ENCODE measurements around the gene IL1RAPL1. TPM values are rescaled to one million over a fixed set of nuclear protein-coding genes. Genes with fewer than 3 reads are reported as not detected.

The IL1RAPL1 gene
- total RNA-seq, 2 experiments from 2014 or later = not detected

GRCh38 chrX:29876733-29877132 lies 1289.5 kb downstream of the IL1RAPL1 start:
- H3K9me3 Mint-ChIP-seq (ENCODE audit: low read depth) = no peaks in the 10 kb centered on the region
- no peaks in the 10 kb centered on the region for H3K27me3 Mint-ChIP-seq
- CTCF ChIA-PET = no interaction called here
- DNase-seq = no peak
- no peak overlapping the region for H3K27ac Mint-ChIP-seq
- ATAC-seq = no peak
- no peak overlapping the region for H3K4me3 Mint-ChIP-seq
- no peaks in the 10 kb centered on the region for H3K4me1 Mint-ChIP-seq
- no peaks in the 10 kb centered on the region for H3K36me3 Mint-ChIP-seq

DNA sequence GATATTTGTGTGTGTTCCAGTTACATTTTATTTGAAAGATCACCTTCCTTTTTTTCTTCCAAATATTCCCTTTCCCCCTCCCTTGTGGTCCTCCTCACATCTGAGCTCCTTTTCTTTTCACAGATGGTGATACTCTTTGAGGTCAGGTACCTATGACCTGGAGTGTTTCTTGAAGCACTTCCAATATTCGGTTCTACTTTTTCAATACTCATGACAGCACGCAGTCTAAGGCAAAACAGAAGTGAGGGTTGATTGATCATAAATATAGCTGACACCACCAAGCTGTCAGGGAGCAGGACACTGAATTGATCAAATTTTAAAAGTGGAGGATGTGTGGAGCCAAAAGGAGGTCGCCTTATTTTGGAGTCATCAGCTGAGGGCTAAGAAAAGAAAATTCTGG lies 1293.7 kb downstream of the IL1RAPL1 start:
- peaks cover 3% of the 10 kb centered on the region for H3K9me3 Mint-ChIP-seq (ENCODE audit: low read depth)
- CTCF ChIA-PET = no interaction called here

DNA sequence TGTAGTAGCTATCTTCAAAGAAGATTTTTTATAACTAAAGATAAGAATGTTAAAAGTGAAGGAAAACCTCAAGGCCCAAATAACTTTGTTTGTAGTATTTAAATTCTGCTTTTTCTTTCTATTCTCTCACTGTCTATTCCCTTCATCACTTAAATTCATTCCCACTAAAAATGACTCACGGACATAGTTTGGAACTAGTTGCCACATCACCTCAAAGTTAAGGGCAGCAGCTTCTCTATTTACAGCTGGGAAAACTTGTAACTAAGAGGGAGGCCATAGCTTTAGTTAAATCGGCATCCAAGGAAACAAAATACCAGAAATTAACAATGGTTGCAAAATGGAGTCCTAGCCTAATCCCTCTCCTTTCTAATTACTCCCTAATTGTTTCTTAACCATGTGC lies 1302.8 kb downstream of the IL1RAPL1 start:
- Mint-ChIP-seq H3K27ac (no peak overlapping the region), H3K4me1 (no peaks in the 10 kb centered on the region), H3K36me3 (no peaks in the 10 kb centered on the region), H3K27me3 (no peaks in the 10 kb centered on the region), H3K9me3 (ENCODE audit: low read depth) (no peaks in the 10 kb centered on the region), H3K4me3 (no peak overlapping the region)
- CTCF ChIA-PET = no interaction called here
- ATAC-seq = no peak
- no peak for DNase-seq

More for the DNA sequence above, 1293.7 kb downstream of the IL1RAPL1 start:
- ATAC-seq = no peak
- H3K4me3 Mint-ChIP-seq = no peak overlapping the region
- no peak for DNase-seq
- no peaks in the 10 kb centered on the region for H3K36me3 Mint-ChIP-seq
- H3K4me1 Mint-ChIP-seq = no peaks in the 10 kb centered on the region
- no peak overlapping the region for H3K27ac Mint-ChIP-seq
- no peaks in the 10 kb centered on the region for H3K27me3 Mint-ChIP-seq

DNA sequence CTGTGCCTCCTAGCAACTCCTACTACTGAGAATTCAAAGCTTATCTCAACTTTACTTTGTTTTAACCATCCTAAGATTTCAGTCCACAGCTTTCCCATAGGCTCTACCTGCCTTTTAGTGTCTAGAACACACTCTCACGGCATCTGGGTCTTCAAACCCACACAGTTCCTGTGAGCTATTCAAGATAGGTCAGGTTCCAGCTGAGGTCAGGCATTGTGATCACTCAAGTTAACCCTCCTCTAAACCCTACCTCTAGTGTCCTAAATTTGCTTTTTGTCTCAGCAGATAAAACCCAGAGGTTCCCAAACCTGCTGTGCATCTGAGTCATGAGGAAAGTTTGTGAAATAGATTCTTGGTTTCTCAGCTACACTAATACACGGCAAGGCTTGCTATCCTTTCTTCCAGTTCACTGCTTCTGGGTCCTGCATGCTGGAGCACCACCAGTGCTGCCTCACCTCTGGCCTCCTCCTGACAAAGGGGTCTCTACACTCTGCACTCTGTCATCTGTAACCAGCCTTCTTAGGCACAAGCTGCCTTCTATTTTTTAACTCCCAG lies 1303.5 kb downstream of the IL1RAPL1 start:
- ATAC-seq = no peak
- H3K4me1 Mint-ChIP-seq = no peaks in the 10 kb centered on the region
- no peak overlapping the region for H3K4me3 Mint-ChIP-seq
- H3K27me3 Mint-ChIP-seq = no peaks in the 10 kb centered on the region
- CTCF ChIA-PET = no interaction called here
- H3K9me3 Mint-ChIP-seq (ENCODE audit: low read depth) = peaks cover 1% of the 10 kb centered on the region
- DNase-seq = no peak
- H3K27ac Mint-ChIP-seq = no peak overlapping the region
- no peaks in the 10 kb centered on the region for H3K36me3 Mint-ChIP-seq

DNA sequence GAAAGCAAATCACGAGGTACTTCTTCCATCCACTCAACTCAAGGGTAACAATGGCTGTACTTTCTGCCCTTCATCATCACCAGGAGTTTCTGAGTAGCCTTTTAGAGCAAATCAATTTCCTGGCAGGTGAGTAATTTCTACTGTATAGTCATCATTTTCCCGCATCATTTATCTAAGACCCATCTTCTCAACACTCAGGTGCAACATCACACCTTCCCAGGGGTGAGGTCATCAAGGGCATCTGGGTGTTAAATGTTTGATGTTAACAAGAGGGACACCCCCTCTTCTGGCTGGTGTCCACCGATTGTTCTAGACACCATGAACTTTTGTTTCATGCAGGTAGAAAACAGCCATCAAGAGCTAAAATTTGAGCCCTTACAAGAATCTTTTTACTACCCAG lies 1314.8 kb downstream of the IL1RAPL1 start:
- no peak for DNase-seq
- H3K4me3 Mint-ChIP-seq = no peak overlapping the region
- CTCF ChIA-PET = no interaction called here
- H3K9me3 Mint-ChIP-seq (ENCODE audit: low read depth) = peaks cover 2% of the 10 kb centered on the region
- ATAC-seq = no peak
- no peaks in the 10 kb centered on the region for H3K36me3 Mint-ChIP-seq
- H3K27ac Mint-ChIP-seq = no peak overlapping the region
- H3K4me1 Mint-ChIP-seq = no peaks in the 10 kb centered on the region
- no peaks in the 10 kb centered on the region for H3K27me3 Mint-ChIP-seq

GRCh38 chrX:29903360-29903759 lies 1316.1 kb downstream of the IL1RAPL1 start:
- no peak for ATAC-seq
- CTCF ChIA-PET = no interaction called here
- no peak overlapping the region for H3K27ac Mint-ChIP-seq

GRCh38 chrX:29911673-29912072 lies 1324.4 kb downstream of the IL1RAPL1 start:
- Mint-ChIP-seq H3K27me3 (no peaks in the 10 kb centered on the region), H3K4me1 (no peaks in the 10 kb centered on the region), H3K27ac (no peak overlapping the region), H3K36me3 (no peaks in the 10 kb centered on the region), H3K9me3 (ENCODE audit: low read depth) (no peaks in the 10 kb centered on the region), H3K4me3 (no peak overlapping the region)
- CTCF ChIA-PET = no interaction called here
- DNase-seq (no peak), ATAC-seq (no peak)

More at GRCh38 chrX:29903360-29903759, 1316.1 kb downstream of the IL1RAPL1 start:
- Mint-ChIP-seq H3K4me3 (no peak overlapping the region), H3K4me1 (no peaks in the 10 kb centered on the region), H3K36me3 (no peaks in the 10 kb centered on the region), H3K9me3 (ENCODE audit: low read depth) (peaks cover 2% of the 10 kb centered on the region), H3K27me3 (no peaks in the 10 kb centered on the region)
- no peak for DNase-seq

DNA sequence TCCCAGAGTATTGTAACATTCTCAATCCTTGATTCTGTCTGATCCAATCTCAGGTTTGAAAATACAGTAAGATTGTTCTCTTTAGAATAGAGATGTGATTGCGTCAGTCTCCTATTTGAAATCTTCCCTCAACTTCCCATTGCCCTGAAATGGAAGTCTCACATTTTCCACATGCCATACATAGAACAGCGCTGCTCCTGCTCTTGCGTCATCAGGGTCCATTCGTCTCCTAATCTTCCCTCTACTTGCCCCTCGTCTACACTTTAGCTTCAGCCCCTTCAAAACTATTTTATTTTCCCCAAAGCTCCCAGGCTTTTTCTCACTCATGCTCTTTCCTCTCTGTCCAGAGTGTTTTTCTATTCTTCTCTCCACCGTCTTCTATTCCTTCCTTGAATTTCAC lies 1326.4 kb downstream of the IL1RAPL1 start:
- Mint-ChIP-seq H3K36me3 (no peaks in the 10 kb centered on the region), H3K9me3 (ENCODE audit: low read depth) (peaks cover 2% of the 10 kb centered on the region), H3K4me3 (no peak overlapping the region), H3K4me1 (no peaks in the 10 kb centered on the region), H3K27ac (no peak overlapping the region), H3K27me3 (no peaks in the 10 kb centered on the region)
- CTCF ChIA-PET = no interaction called here
- ATAC-seq = no peak
- no peak for DNase-seq

DNA sequence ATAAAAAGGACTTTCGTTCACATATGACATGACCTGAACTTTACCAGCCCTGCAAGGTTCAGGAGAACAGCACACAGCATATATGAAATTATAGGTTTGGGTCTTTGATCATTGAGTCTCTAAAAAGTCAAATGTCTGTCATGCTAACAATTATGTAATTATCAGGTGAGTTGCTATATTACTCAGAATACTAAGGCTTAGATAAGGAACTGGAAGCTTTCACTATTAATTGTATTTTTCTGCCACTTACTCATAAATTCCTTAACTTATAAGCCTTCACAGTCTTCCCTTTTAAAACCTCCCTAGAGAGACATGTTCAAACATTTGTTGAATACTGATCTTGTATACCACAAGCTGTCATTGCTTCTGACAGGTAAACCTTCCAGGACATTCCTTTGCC lies 1335.4 kb downstream of the IL1RAPL1 start:
- Mint-ChIP-seq H3K4me3 (no peak overlapping the region), H3K36me3 (no peaks in the 10 kb centered on the region), H3K4me1 (no peaks in the 10 kb centered on the region), H3K9me3 (ENCODE audit: low read depth) (peaks cover 2% of the 10 kb centered on the region), H3K27ac (no peak overlapping the region), H3K27me3 (no peaks in the 10 kb centered on the region)
- CTCF ChIA-PET = no interaction called here
- ATAC-seq = no peak
- no peak for DNase-seq

DNA sequence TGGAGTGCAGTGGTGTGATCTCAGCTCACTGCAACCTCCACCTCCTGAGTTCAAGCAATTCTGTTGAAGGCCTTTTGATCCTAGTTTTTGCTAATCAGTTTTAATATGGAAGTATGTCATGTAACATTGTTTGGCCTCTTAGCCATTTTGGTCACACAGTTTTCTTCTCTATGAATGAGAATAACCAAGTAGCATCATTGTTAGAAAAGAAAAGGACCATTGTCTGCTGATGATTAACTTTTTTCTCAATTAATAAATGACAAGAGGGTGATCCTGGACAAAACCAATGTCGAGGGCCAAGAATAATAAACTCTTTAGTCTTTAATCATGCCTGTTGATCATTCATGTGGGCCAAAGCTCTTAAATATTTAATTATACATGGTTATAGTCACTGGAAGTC lies 1338.8 kb downstream of the IL1RAPL1 start:
- no peak for DNase-seq
- H3K27ac Mint-ChIP-seq = no peak overlapping the region
- CTCF ChIA-PET = no interaction called here
- no peaks in the 10 kb centered on the region for H3K27me3 Mint-ChIP-seq
- H3K36me3 Mint-ChIP-seq = no peaks in the 10 kb centered on the region
- no peaks in the 10 kb centered on the region for H3K4me1 Mint-ChIP-seq
- no peak overlapping the region for H3K4me3 Mint-ChIP-seq
- ATAC-seq = no peak
- H3K9me3 Mint-ChIP-seq (ENCODE audit: low read depth) = peaks cover 2% of the 10 kb centered on the region

GRCh38 chrX:29926659-29927058 lies 1339.4 kb downstream of the IL1RAPL1 start:
- Mint-ChIP-seq H3K9me3 (ENCODE audit: low read depth) (peaks cover 2% of the 10 kb centered on the region), H3K4me1 (no peaks in the 10 kb centered on the region), H3K36me3 (no peaks in the 10 kb centered on the region), H3K27ac (no peak overlapping the region), H3K27me3 (no peaks in the 10 kb centered on the region), H3K4me3 (no peak overlapping the region)
- DNase-seq (no peak), ATAC-seq (no peak)
- CTCF ChIA-PET = no interaction called here

DNA sequence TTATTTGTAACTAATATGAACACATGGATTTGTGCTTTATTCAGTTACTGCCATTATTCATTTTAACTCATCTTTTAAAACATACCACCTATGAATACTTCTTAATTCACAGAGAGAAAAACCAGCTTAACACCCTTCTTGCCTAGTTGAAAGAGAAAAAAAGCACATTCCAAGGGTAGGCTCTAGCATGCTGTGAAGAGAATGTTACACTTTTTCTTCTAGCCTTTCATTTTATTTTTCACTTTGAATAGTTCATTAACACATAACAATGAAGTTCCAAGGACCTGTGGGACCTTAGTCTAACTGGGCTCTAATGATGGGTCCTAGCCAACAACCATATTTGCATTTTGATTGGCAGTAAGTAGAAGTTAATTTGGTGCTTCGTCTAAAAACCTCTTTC lies 1348.2 kb downstream of the IL1RAPL1 start:
- Mint-ChIP-seq H3K27ac (no peak overlapping the region), H3K36me3 (no peaks in the 10 kb centered on the region), H3K4me3 (no peak overlapping the region), H3K27me3 (no peaks in the 10 kb centered on the region), H3K4me1 (no peaks in the 10 kb centered on the region), H3K9me3 (ENCODE audit: low read depth) (no peaks in the 10 kb centered on the region)
- DNase-seq = no peak
- ATAC-seq = no peak
- CTCF ChIA-PET = no interaction called here

DNA sequence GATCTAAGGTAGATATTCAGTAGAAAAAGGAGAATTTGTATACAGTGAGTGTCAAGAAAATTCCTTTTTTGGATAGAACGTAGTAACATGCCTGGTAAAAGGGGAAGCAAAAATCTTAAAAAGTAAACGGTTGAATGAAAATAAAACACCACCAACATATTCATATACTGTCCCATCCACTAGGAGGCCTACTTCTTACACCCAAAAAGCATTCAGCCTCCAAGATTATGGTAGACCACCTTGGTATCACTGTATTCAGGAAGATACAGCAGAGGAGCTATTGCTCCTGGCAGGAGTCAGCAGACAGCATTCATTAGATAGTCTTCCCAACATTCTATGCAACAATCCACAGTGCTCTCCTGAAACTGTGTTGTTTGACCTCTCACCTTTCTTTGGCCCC lies 1353.5 kb downstream of the IL1RAPL1 start:
- no peak overlapping the region for H3K27ac Mint-ChIP-seq
- DNase-seq (no peak), ATAC-seq (no peak)
- H3K9me3 Mint-ChIP-seq (ENCODE audit: low read depth) = no peaks in the 10 kb centered on the region
- no peaks in the 10 kb centered on the region for H3K36me3 Mint-ChIP-seq
- H3K4me3 Mint-ChIP-seq = no peak overlapping the region
- H3K4me1 Mint-ChIP-seq = no peaks in the 10 kb centered on the region
- CTCF ChIA-PET = interaction anchor here (1.3 kb wide), 1 partner anchor 9 kb away, joined by 3 read pairs; no protein-coding TSS in a partner anchor
- H3K27me3 Mint-ChIP-seq = no peaks in the 10 kb centered on the region

DNA sequence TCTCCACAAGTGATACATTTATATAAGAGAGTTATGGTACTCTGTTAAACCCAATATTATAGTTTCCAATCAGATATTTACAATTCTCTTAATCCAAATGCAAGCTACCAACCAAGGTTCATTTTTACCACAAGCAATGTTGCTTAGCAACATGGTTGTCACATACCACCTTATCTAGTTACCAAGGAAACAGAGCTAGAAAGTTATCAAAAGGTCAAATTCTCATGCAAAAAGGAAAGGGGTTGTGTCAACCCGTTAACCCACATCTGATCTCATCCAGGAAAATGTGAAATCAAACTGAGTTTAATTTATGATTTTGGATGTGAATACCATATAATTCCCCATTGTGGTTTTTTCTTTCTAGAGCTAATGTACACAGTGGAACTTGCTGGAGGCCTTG lies 1354.0 kb downstream of the IL1RAPL1 start:
- CTCF ChIA-PET = interaction anchor here (1.3 kb wide), 1 partner anchor 9 kb away, joined by 3 read pairs; no protein-coding TSS in a partner anchor
- ATAC-seq (no peak), DNase-seq (no peak)
- Mint-ChIP-seq H3K27ac (no peak overlapping the region), H3K36me3 (no peaks in the 10 kb centered on the region), H3K4me3 (no peak overlapping the region), H3K9me3 (ENCODE audit: low read depth) (no peaks in the 10 kb centered on the region), H3K27me3 (no peaks in the 10 kb centered on the region), H3K4me1 (no peaks in the 10 kb centered on the region)

GRCh38 chrX:29947225-29947624 lies 1360.0 kb downstream of the IL1RAPL1 start:
- Mint-ChIP-seq H3K27ac (no peak overlapping the region), H3K36me3 (no peaks in the 10 kb centered on the region), H3K4me3 (no peak overlapping the region), H3K4me1 (no peaks in the 10 kb centered on the region), H3K27me3 (no peaks in the 10 kb centered on the region), H3K9me3 (ENCODE audit: low read depth) (peaks cover 3% of the 10 kb centered on the region)
- CTCF ChIA-PET = no interaction called here
- no peak for ATAC-seq
- no peak for DNase-seq

Measured in activated CD8-positive, alpha-beta memory T cell treated with anti-CD3 and anti-CD28 coated beads, Interleukin-2, amount 10 ng/mL, durations not matched to agents 7 days and 5 days (primary cell).